SU-DHL-6 (cell line): ENCODE data around the gene SYTL2.
"Not testable (repeated sequence)": the region's sequence is repeated elsewhere in the genome, so short reads cannot be mapped to it uniquely, and the experiment has no call there.

ENCODE experiments used
- H2AFZ ChIP-seq: fragments of 200-600 bp; sonication (generic); 2 replicates; pipeline ENCODE4 v1.6.1; 2014; ENCODE audit warnings: low read depth, mild to moderate bottlenecking, moderate library complexity, mixed read lengths, antibody characterized with exemption, low read length; ENCODE audit not compliant: severe bottlenecking
- H3F3A ChIP-seq: fragments of 200-600 bp; shearing (Covaris generic); 2 replicates; pipeline ENCODE4 v1.6.0; 2016; ENCODE audit warnings: antibody characterized with exemption, mild to moderate bottlenecking; ENCODE audit not compliant: insufficient read depth
- H3K27ac ChIP-seq: fragments of 200-600 bp; sonication (generic); 2 replicates; pipeline ENCODE4 v1.5.1; 2016; ENCODE audit warnings: low read depth, mild to moderate bottlenecking, low read length, moderate library complexity, mixed read lengths
- H3K27me3 ChIP-seq: fragments of 200-600 bp; sonication (generic), shearing (Covaris generic); 2 replicates; pipeline ENCODE4 v1.6.0; 2014; ENCODE audit warnings: mild to moderate bottlenecking, low read length
- H3K36me3 ChIP-seq: fragments of 200-600 bp; sonication (generic); 2 replicates; pipeline ENCODE4 v1.6.1; 2014; ENCODE audit warnings: mild to moderate bottlenecking, low read length, mixed read lengths
- H3K4me2 ChIP-seq: fragments of 300-600, 200-600 bp; shearing (Covaris generic), sonication (generic); 2 replicates; pipeline ENCODE4 v1.6.0; 2014; ENCODE audit warnings: low read length, low read depth, mild to moderate bottlenecking; ENCODE audit not compliant: poor library complexity, severe bottlenecking
- H3K4me3 ChIP-seq: fragments of 200-600 bp; sonication (generic); 2 replicates; pipeline ENCODE4 v1.5.1; 2014; ENCODE audit warnings: antibody characterized with exemption, low read length, mild to moderate bottlenecking, mixed read lengths; ENCODE audit not compliant: insufficient read depth, poor library complexity, severe bottlenecking
- H3K79me2 ChIP-seq: fragments of 200-600 bp; sonication (generic); 2 replicates; pipeline ENCODE4 v1.6.1; 2014; ENCODE audit warnings: mild to moderate bottlenecking, low read length, moderate library complexity; ENCODE audit not compliant: insufficient read depth
- H3K9ac ChIP-seq: fragments of 200-600 bp; sonication (generic); 2 replicates; pipeline ENCODE4 v1.7.0; 2014; ENCODE audit warnings: mild to moderate bottlenecking, low read length
- H3K9me2 ChIP-seq: fragments of 200-600 bp; sonication (generic); replicated peaks from 2 replicates; pipeline ENCODE4 v1.6.1; 2014; ENCODE audit warnings: low read length; ENCODE audit not compliant: insufficient read depth
- H3K9me3 ChIP-seq: fragments of 200-600 bp; sonication (generic); 2 replicates; pipeline ENCODE4 v1.6.1; 2014; ENCODE audit warnings: low read length, mixed read lengths; ENCODE audit not compliant: insufficient read depth
- H4K20me1 ChIP-seq: fragments of 200-600 bp; sonication (generic); 2 replicates; pipeline ENCODE4 v1.6.1; 2014; ENCODE audit warnings: low read depth, mild to moderate bottlenecking, antibody characterized with exemption, low read length, moderate library complexity, mixed read lengths
- CTCF ChIP-seq: fragments of 200-600 bp; sonication (generic); IDR thresholded peaks from one replicate; pipeline ENCODE4 v1.5.1; 2017; ENCODE audit warnings: antibody characterized with exemption, mild to moderate bottlenecking, low read length, moderate library complexity; ENCODE audit not compliant: insufficient read depth, poor library complexity, severe bottlenecking
- EZH2phosphoT487 ChIP-seq: fragments of 200-600 bp; sonication (generic), shearing (Covaris generic); conservative IDR thresholded peaks from 2 replicates; pipeline ENCODE4 v1.6.1; 2018; ENCODE audit warnings: mild to moderate bottlenecking, antibody characterized with exemption, low read length, moderate library complexity, mixed read lengths

SYTL2 gene

GRCh38 chr11:85779956-85780640 lies 30.8 kb downstream of the SYTL2 start:
- no peaks in the 10 kb centered on the region for H3K79me2 ChIP-seq
- no peaks in the 10 kb centered on the region for H3F3A ChIP-seq
- H2AFZ ChIP-seq = no peak overlapping the region
- no peaks in the 10 kb centered on the region for H4K20me1 ChIP-seq
- no peaks in the 10 kb centered on the region for H3K36me3 ChIP-seq
- TF ChIP-seq CTCF = no peak
- no peak for TF ChIP-seq EZH2phosphoT487
- no peak overlapping the region for H3K9ac ChIP-seq
- H3K4me2 ChIP-seq = no peak overlapping the region
- no peaks in the 10 kb centered on the region for H3K27me3 ChIP-seq
- no peaks in the 10 kb centered on the region for H3K9me2 ChIP-seq
- no peak overlapping the region for H3K27ac ChIP-seq
- H3K4me3 ChIP-seq = no peak overlapping the region
- H3K9me3 ChIP-seq = no peaks in the 10 kb centered on the region

GRCh38 chr11:85777603-85777972 lies 33.4 kb downstream of the SYTL2 start:
- not testable (repeated sequence) for H2AFZ ChIP-seq, H3K4me2 ChIP-seq, H3K27me3 ChIP-seq, H4K20me1 ChIP-seq, H3K27ac ChIP-seq, H3F3A ChIP-seq, H3K79me2 ChIP-seq, H3K4me3 ChIP-seq, H3K36me3 ChIP-seq, H3K9me3 ChIP-seq, H3K9me2 ChIP-seq, H3K9ac ChIP-seq

- Histone ChIP-seq H3K4me3 (no peak overlapping the region), H3K9me3 (no peaks in the 10 kb centered on the region), H3K36me3 (no peaks in the 10 kb centered on the region), H2AFZ (no peak overlapping the region), H3F3A (no peaks in the 10 kb centered on the region), H3K79me2 (no peaks in the 10 kb centered on the region), H3K9me2 (no peaks in the 10 kb centered on the region), H4K20me1 (no peaks in the 10 kb centered on the region), H3K27me3 (no peaks in the 10 kb centered on the region), H3K4me2 (no peak overlapping the region), H3K27ac (no peak overlapping the region), H3K9ac (no peak overlapping the region)
- TF ChIP-seq EZH2phosphoT487 (no peak), CTCF (no peak)
These were observed 33.9 kb downstream of the SYTL2 start for GRCh38 chr11:85776951-85777602.
